ENCODE results near the gene PSMC3IP. TPM values are rescaled to one million over a fixed set of nuclear protein-coding genes. Genes with fewer than 3 reads are reported as not detected.

PSMC3IP gene
- total and polyA plus RNA-seq, 8 donors, result 0.89 to 6.5 (median 4.2) TPM; not detected in 2

GRCh38 chr17:42578282-42578869 is 847 bp upstream of the PSMC3IP start:
- peaks cover 14 to 55% (median 28%) of the 10 kb centered on the region in 4 donors for H3K4me1 ChIP-seq
- H3K27me3 ChIP-seq, result no peaks in the 10 kb centered on the region
- no peaks in the 10 kb centered on the region for H3K9me3 ChIP-seq
- intact Hi-C loops (cut with DNase I; ENCODE audit: low total_unique reads), result no loop called here
- DNase-seq, result peak; percentile 79 to 92
- H3K27ac ChIP-seq, result peak overlapping the region; percentile 85 to 93 (median 88)
- H3K4me3 ChIP-seq, result peak overlapping the region; percentile 48 to 66 (median 58)
- 0 to 1% (median 0%) methylated on average over 20 of the region's 20 CpGs for WGBS, 5 donors
- H3K36me3 ChIP-seq, result peaks cover 35 to 71% (median 60%) of the 10 kb centered on the region in 4 donors
- TF ChIP-seq POLR2A (IDR thresholded peaks at IDR 0.05) (no peak), EP300 (IDR thresholded peaks at IDR 0.05) (no peak), CTCF (IDR thresholded peaks at IDR 0.05) (peak in 5 of 7 experiments; percentile 59 to 80 (median 69)), POLR2AphosphoS5 (IDR thresholded peaks at IDR 0.05) (peak in 1 of 3 donors; percentile 36)

GRCh38 chr17:42577140-42577531 is 393 bp downstream of the PSMC3IP start:
- H3K4me3 ChIP-seq, result peak overlapping the region; percentile 48 to 66 (median 58)
- DNase-seq, result no peak
- intact Hi-C loops (cut with DNase I; ENCODE audit: low total_unique reads), result no loop called here
- TF ChIP-seq POLR2AphosphoS5 (IDR thresholded peaks at IDR 0.05) (no peak), POLR2A (IDR thresholded peaks at IDR 0.05) (no peak), EP300 (IDR thresholded peaks at IDR 0.05) (no peak), CTCF (IDR thresholded peaks at IDR 0.05) (no peak)
- WGBS, 5 donors, result 5 to 7% (median 6%) methylated on average over 17 to 18 of the region's 18 CpGs
- H3K36me3 ChIP-seq, result peaks cover 35 to 71% (median 60%) of the 10 kb centered on the region in 4 donors
- H3K4me1 ChIP-seq, result peaks cover 22 to 67% (median 37%) of the 10 kb centered on the region in 4 donors
- H3K27ac ChIP-seq, result peak overlapping the region; percentile 60 to 93 (median 85)
- no peaks in the 10 kb centered on the region for H3K9me3 ChIP-seq
- H3K27me3 ChIP-seq, result no peaks in the 10 kb centered on the region

- intact Hi-C loops (cut with DNase I; ENCODE audit: low total_unique reads), result no loop called here
- no peaks in the 10 kb centered on the region for H3K27me3 ChIP-seq
- H3K4me1 ChIP-seq, result peaks cover 31 to 88% (median 59%) of the 10 kb centered on the region in 4 donors
- H3K4me3 ChIP-seq, result no peak overlapping the region
- no peak for DNase-seq
- no peaks in the 10 kb centered on the region for H3K9me3 ChIP-seq
- no peak overlapping the region for H3K27ac ChIP-seq
- TF ChIP-seq POLR2A (IDR thresholded peaks at IDR 0.05), result no peak
- TF ChIP-seq EP300 (IDR thresholded peaks at IDR 0.05), result no peak
- no peak for TF ChIP-seq CTCF (IDR thresholded peaks at IDR 0.05)
- no peak for TF ChIP-seq POLR2AphosphoS5 (IDR thresholded peaks at IDR 0.05)
- 71 to 83% (median 76%) methylated on average over 3 of the region's 3 CpGs for WGBS, 5 donors
- peaks cover 47 to 72% (median 60%) of the 10 kb centered on the region in 4 donors for H3K36me3 ChIP-seq
Observed at GRCh38 chr17:42574463-42574862, 3.1 kb downstream of the PSMC3IP start.

GRCh38 chr17:42573095-42573494 is 4.4 kb downstream of the PSMC3IP start:
- Histone ChIP-seq H3K9me3 (no peaks in the 10 kb centered on the region), H3K4me3 (no peak overlapping the region), H3K27ac (peak overlapping the region in 4 of 5 donors; percentile 22 to 74 (median 62)), H3K36me3 (peaks cover 59 to 81% (median 71%) of the 10 kb centered on the region in 4 donors), H3K27me3 (no peaks in the 10 kb centered on the region), H3K4me1 (peaks cover 35 to 88% (median 62%) of the 10 kb centered on the region in 4 donors)
- TF ChIP-seq POLR2AphosphoS5 (IDR thresholded peaks at IDR 0.05) (no peak), EP300 (IDR thresholded peaks at IDR 0.05) (no peak), CTCF (IDR thresholded peaks at IDR 0.05) (no peak), POLR2A (IDR thresholded peaks at IDR 0.05) (no peak)
- WGBS, 5 donors, result 73 to 87% (median 79%) methylated on average over 4 of the region's 4 CpGs
- intact Hi-C loops (cut with DNase I; ENCODE audit: low total_unique reads), result no loop called here
- no peak for DNase-seq
